ENCODE results near the gene ZNF92. TPM values are rescaled to one million over a fixed set of nuclear protein-coding genes. Genes with fewer than 3 reads are reported as not detected.
A peak's percentile ranks its signal among the peaks of the same experiment; 100 is the strongest.
"Not testable (repeated sequence)": the region's sequence is repeated elsewhere in the genome, so short reads cannot be mapped to it uniquely, and the experiment has no call there.

The ZNF92 gene
- polyA plus RNA-seq, 4 donors = 2.7 to 13.5 (median 3.8) TPM

- H3K4me1 ChIP-seq (ENCODE audit: control insufficient read depth in 3 of 3, insufficient read depth in 2 of 3, low read depth in 1 of 3, low read length in 2 of 3) = peaks cover 0 to 4% (median 0%) of the 10 kb centered on the region in 3 donors
- no peak overlapping the region for H3K4me3 ChIP-seq (ENCODE audit: low read depth in 1 of 3, low read length in 3 of 3)
- no peaks in the 10 kb centered on the region for H3K9me3 ChIP-seq (ENCODE audit: control insufficient read depth in 2 of 2, insufficient read depth in 1 of 2, low read depth in 1 of 2, low read length in 1 of 2)
- H3K36me3 ChIP-seq (ENCODE audit: control insufficient read depth in 3 of 3, insufficient read depth in 2 of 3, low read depth in 1 of 3, low read length in 3 of 3) = no peaks in the 10 kb centered on the region
- FAIRE-seq = no peak
- H3K27me3 ChIP-seq (ENCODE audit: control insufficient read depth in 3 of 3, insufficient read depth in 3 of 3, low read length in 3 of 3) = no peaks in the 10 kb centered on the region
- H3K27ac ChIP-seq (ENCODE audit: low read depth in 1 of 3, low read length in 2 of 3) = no peak overlapping the region
- no peak for DNase-seq
- WGBS, 3 donors = 95 to 98% (median 96%) methylated on average over 3 of the region's 3 CpGs
Measured at GRCh38 chr7:65369843-65370242, 3.8 kb upstream of the ZNF92 start.

DNA sequence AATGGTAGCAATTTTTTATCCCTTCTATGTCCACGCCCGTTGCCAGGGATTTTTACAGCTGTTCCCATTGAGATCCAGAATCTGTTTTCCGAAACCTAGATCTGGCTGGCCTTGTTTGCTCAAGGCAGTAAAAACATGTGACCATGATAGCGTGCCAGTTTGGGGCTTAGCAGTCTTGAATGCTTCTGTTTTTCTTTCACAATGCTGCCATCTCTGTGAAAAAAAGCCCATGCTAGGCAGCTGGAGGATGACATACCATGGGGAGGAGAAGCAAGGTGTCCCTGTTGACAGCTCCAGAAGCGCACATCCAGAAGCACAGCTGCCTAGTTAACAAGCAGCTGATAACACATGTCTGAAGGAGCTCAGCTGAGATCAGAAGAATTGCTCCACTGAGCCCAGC lies 2.2 kb upstream of the ZNF92 start:
- DNase-seq = peak in 1 of 2 donors; percentile 32
- Histone ChIP-seq H3K36me3 (ENCODE audit: control insufficient read depth in 3 of 3, insufficient read depth in 2 of 3, low read depth in 1 of 3, low read length in 3 of 3) (peaks cover 0 to 5% (median 0%) of the 10 kb centered on the region in 3 donors), H3K4me3 (ENCODE audit: low read depth in 1 of 3, low read length in 3 of 3) (no peak overlapping the region), H3K27me3 (ENCODE audit: control insufficient read depth in 3 of 3, insufficient read depth in 3 of 3, low read length in 3 of 3) (no peaks in the 10 kb centered on the region), H3K4me1 (ENCODE audit: control insufficient read depth in 3 of 3, insufficient read depth in 2 of 3, low read depth in 1 of 3, low read length in 2 of 3) (peaks cover 2 to 12% (median 4%) of the 10 kb centered on the region in 3 donors), H3K27ac (ENCODE audit: low read depth in 1 of 3, low read length in 2 of 3) (no peak overlapping the region), H3K9me3 (ENCODE audit: control insufficient read depth in 2 of 2, insufficient read depth in 1 of 2, low read depth in 1 of 2, low read length in 1 of 2) (no peaks in the 10 kb centered on the region)
- no peak for FAIRE-seq
- 52 to 64% (median 64%) methylated on average over 5 of the region's 5 CpGs for WGBS, 3 donors

DNA sequence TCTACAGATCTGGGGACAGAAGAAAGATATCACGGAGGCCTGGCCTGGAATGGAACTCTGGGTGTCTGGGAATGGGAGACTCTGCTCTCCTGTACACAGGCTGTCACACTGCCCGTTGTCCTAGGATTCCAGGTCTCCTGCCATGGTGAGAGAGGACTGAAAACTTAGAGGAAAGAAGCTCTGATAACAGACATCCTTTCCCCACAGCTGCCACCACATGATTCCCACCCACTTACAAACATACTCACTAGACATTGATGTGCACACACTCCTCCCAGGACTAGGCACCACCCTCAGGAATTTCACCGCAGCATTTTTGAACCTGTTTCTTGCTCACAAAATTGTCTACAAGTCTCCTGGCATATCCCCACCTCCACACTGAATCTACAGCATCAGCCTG lies 5.7 kb downstream of the ZNF92 start:
- FAIRE-seq (no peak), DNase-seq (no peak)
- WGBS, 3 donors = 81 to 94% (median 83%) methylated on average over 3 of the region's 3 CpGs
- no peaks in the 10 kb centered on the region for H3K9me3 ChIP-seq (ENCODE audit: control insufficient read depth in 2 of 2, insufficient read depth in 1 of 2, low read depth in 1 of 2, low read length in 1 of 2)
- peaks cover 4 to 12% (median 5%) of the 10 kb centered on the region in 3 donors for H3K4me1 ChIP-seq (ENCODE audit: control insufficient read depth in 3 of 3, insufficient read depth in 2 of 3, low read depth in 1 of 3, low read length in 2 of 3)
- no peak overlapping the region for H3K4me3 ChIP-seq (ENCODE audit: low read depth in 1 of 3, low read length in 3 of 3)
- no peak overlapping the region for H3K27ac ChIP-seq (ENCODE audit: low read depth in 1 of 3, low read length in 2 of 3)
- no peaks in the 10 kb centered on the region for H3K27me3 ChIP-seq (ENCODE audit: control insufficient read depth in 3 of 3, insufficient read depth in 3 of 3, low read length in 3 of 3)
- H3K36me3 ChIP-seq (ENCODE audit: control insufficient read depth in 3 of 3, insufficient read depth in 2 of 3, low read depth in 1 of 3, low read length in 3 of 3) = peaks cover 0 to 14% (median 2%) of the 10 kb centered on the region in 3 donors

- peaks cover 0 to 6% (median 3%) of the 10 kb centered on the region in 3 donors for H3K4me1 ChIP-seq (ENCODE audit: control insufficient read depth in 3 of 3, insufficient read depth in 2 of 3, low read depth in 1 of 3, low read length in 2 of 3)
- no peak for FAIRE-seq
- no peaks in the 10 kb centered on the region for H3K9me3 ChIP-seq (ENCODE audit: control insufficient read depth in 2 of 2, insufficient read depth in 1 of 2, low read depth in 1 of 2, low read length in 1 of 2)
- no peak for DNase-seq
- H3K27me3 ChIP-seq (ENCODE audit: control insufficient read depth in 3 of 3, insufficient read depth in 3 of 3, low read length in 3 of 3) = no peaks in the 10 kb centered on the region
- 91 to 98% (median 98%) methylated on average over 3 of the region's 3 CpGs for WGBS, 3 donors
- no peak overlapping the region for H3K27ac ChIP-seq (ENCODE audit: low read depth in 1 of 3, low read length in 2 of 3)
- peaks cover 0 to 8% (median 2%) of the 10 kb centered on the region in 3 donors for H3K36me3 ChIP-seq (ENCODE audit: control insufficient read depth in 3 of 3, insufficient read depth in 2 of 3, low read depth in 1 of 3, low read length in 3 of 3)
- H3K4me3 ChIP-seq (ENCODE audit: low read depth in 1 of 3, low read length in 3 of 3) = no peak overlapping the region
Measured at GRCh38 chr7:65381742-65382141, 8.1 kb downstream of the ZNF92 start.

GRCh38 chr7:65382452-65382851 lies 8.8 kb downstream of the ZNF92 start:
- DNase-seq = no peak
- FAIRE-seq = no peak
- no peak overlapping the region for H3K27ac ChIP-seq (ENCODE audit: low read depth in 1 of 3, low read length in 2 of 3)
- H3K36me3 ChIP-seq (ENCODE audit: control insufficient read depth in 3 of 3, insufficient read depth in 2 of 3, low read depth in 1 of 3, low read length in 3 of 3) = peaks cover 0 to 4% (median 2%) of the 10 kb centered on the region in 3 donors
- no peaks in the 10 kb centered on the region for H3K9me3 ChIP-seq (ENCODE audit: control insufficient read depth in 2 of 2, insufficient read depth in 1 of 2, low read depth in 1 of 2, low read length in 1 of 2)
- no peaks in the 10 kb centered on the region for H3K27me3 ChIP-seq (ENCODE audit: control insufficient read depth in 3 of 3, insufficient read depth in 3 of 3, low read length in 3 of 3)
- no peak overlapping the region for H3K4me3 ChIP-seq (ENCODE audit: low read depth in 1 of 3, low read length in 3 of 3)
- 81 to 91% (median 89%) methylated on average over 3 of the region's 3 CpGs for WGBS, 3 donors
- H3K4me1 ChIP-seq (ENCODE audit: control insufficient read depth in 3 of 3, insufficient read depth in 2 of 3, low read depth in 1 of 3, low read length in 2 of 3) = peaks cover 0 to 6% (median 3%) of the 10 kb centered on the region in 3 donors

GRCh38 chr7:65387891-65388290 lies 14.2 kb downstream of the ZNF92 start:
- Histone ChIP-seq H3K36me3 (ENCODE audit: control insufficient read depth in 3 of 3, insufficient read depth in 2 of 3, low read depth in 1 of 3, low read length in 3 of 3) (peaks cover 0 to 18% (median 7%) of the 10 kb centered on the region in 3 donors), H3K9me3 (ENCODE audit: control insufficient read depth in 2 of 2, insufficient read depth in 1 of 2, low read depth in 1 of 2, low read length in 1 of 2) (no peaks in the 10 kb centered on the region), H3K4me3 (ENCODE audit: low read depth in 1 of 3, low read length in 3 of 3) (no peak overlapping the region), H3K27me3 (ENCODE audit: control insufficient read depth in 3 of 3, insufficient read depth in 3 of 3, low read length in 3 of 3) (no peaks in the 10 kb centered on the region), H3K4me1 (ENCODE audit: control insufficient read depth in 3 of 3, insufficient read depth in 2 of 3, low read depth in 1 of 3, low read length in 2 of 3) (peaks cover 0 to 7% (median 6%) of the 10 kb centered on the region in 3 donors), H3K27ac (ENCODE audit: low read depth in 1 of 3, low read length in 2 of 3) (no peak overlapping the region)
- 91 to 98% (median 98%) methylated on average over 2 of the region's 2 CpGs for WGBS, 3 donors
- FAIRE-seq (no peak), DNase-seq (no peak)

- FAIRE-seq (no peak), DNase-seq (peak in 1 of 2 donors; percentile 75)
- Histone ChIP-seq H3K4me1 (ENCODE audit: control insufficient read depth in 3 of 3, insufficient read depth in 2 of 3, low read depth in 1 of 3, low read length in 2 of 3) (peaks cover 0 to 7% (median 0%) of the 10 kb centered on the region in 3 donors), H3K27ac (ENCODE audit: low read depth in 1 of 3, low read length in 2 of 3) (peak overlapping the region in 1 of 3 donors; percentile 86), H3K4me3 (ENCODE audit: low read depth in 1 of 3, low read length in 3 of 3) (no peak overlapping the region), H3K36me3 (ENCODE audit: control insufficient read depth in 3 of 3, insufficient read depth in 2 of 3, low read depth in 1 of 3, low read length in 3 of 3) (peaks cover 0 to 23% (median 12%) of the 10 kb centered on the region in 3 donors), H3K27me3 (ENCODE audit: control insufficient read depth in 3 of 3, insufficient read depth in 3 of 3, low read length in 3 of 3) (no peaks in the 10 kb centered on the region), H3K9me3 (ENCODE audit: control insufficient read depth in 2 of 2, insufficient read depth in 1 of 2, low read depth in 1 of 2, low read length in 1 of 2) (no peaks in the 10 kb centered on the region)
- 78 to 86% (median 82%) methylated on average over 4 of the region's 4 CpGs for WGBS, 3 donors
Measured at GRCh38 chr7:65390588-65390987, 16.9 kb downstream of the ZNF92 start.

DNA sequence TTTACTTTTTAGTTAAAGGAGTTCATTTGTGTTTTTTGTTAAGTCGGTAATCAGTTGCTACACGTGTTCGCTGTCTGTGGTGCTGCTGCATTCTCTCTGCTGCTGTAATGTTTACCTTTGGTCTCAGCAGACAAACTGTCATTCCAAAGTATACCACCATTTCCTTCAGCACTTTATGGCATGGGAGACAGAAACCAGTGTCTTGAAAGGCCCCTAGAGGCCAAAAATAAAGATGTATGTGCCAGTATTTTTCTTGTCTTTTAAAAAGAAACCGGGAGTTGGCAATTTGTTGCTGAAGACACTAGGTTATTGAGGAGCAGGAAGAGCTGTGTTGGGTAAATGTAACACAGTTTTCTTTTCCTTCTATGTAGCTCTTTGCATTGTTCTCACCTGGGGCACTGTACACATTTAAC lies 24.1 kb downstream of the ZNF92 start:
- Histone ChIP-seq H3K4me3 (ENCODE audit: low read depth in 1 of 3, low read length in 3 of 3) (no peak overlapping the region), H3K4me1 (ENCODE audit: control insufficient read depth in 3 of 3, insufficient read depth in 2 of 3, low read depth in 1 of 3, low read length in 2 of 3) (peaks cover 0 to 3% (median 0%) of the 10 kb centered on the region in 3 donors), H3K9me3 (ENCODE audit: control insufficient read depth in 2 of 2, insufficient read depth in 1 of 2, low read depth in 1 of 2, low read length in 1 of 2) (peaks cover 0 to 6% of the 10 kb centered on the region in 2 donors), H3K27me3 (ENCODE audit: control insufficient read depth in 3 of 3, insufficient read depth in 3 of 3, low read length in 3 of 3) (no peaks in the 10 kb centered on the region), H3K27ac (ENCODE audit: low read depth in 1 of 3, low read length in 2 of 3) (peak overlapping the region in 1 of 3 donors; percentile 55), H3K36me3 (ENCODE audit: control insufficient read depth in 3 of 3, insufficient read depth in 2 of 3, low read depth in 1 of 3, low read length in 3 of 3) (peaks cover 5 to 9% (median 9%) of the 10 kb centered on the region in 3 donors)
- WGBS, 3 donors = 72 to 85% (median 82%) methylated on average over 4 of the region's 4 CpGs
- DNase-seq (peak in 1 of 2 donors; percentile 79), FAIRE-seq (no peak)

GRCh38 chr7:65398671-65399070 lies 25.0 kb downstream of the ZNF92 start:
- H3K4me1 ChIP-seq (ENCODE audit: control insufficient read depth in 3 of 3, insufficient read depth in 2 of 3, low read depth in 1 of 3, low read length in 2 of 3); H3K36me3 ChIP-seq (ENCODE audit: control insufficient read depth in 3 of 3, insufficient read depth in 2 of 3, low read depth in 1 of 3, low read length in 3 of 3); H3K4me3 ChIP-seq (ENCODE audit: low read depth in 1 of 3, low read length in 3 of 3); DNase-seq; H3K27ac ChIP-seq (ENCODE audit: low read depth in 1 of 3, low read length in 2 of 3); H3K27me3 ChIP-seq (ENCODE audit: control insufficient read depth in 3 of 3, insufficient read depth in 3 of 3, low read length in 3 of 3): not testable (repeated sequence)
- peaks cover 0 to 11% of the 10 kb centered on the region in 2 donors for H3K9me3 ChIP-seq (ENCODE audit: control insufficient read depth in 2 of 2, insufficient read depth in 1 of 2, low read depth in 1 of 2, low read length in 1 of 2)
- FAIRE-seq = peak; percentile 19
- WGBS, 3 donors = 94 to 97% (median 96%) methylated on average over 3 of the region's 3 CpGs
